Activated gamma-delta T cell treated with anti-CD3 and anti-CD28 coated beads, Interleukin-2, amount 50 U/mL, for 16 hours (primary cell): Measurements from ENCODE around the gene FKBP8.

Experiments
- DNase-seq: peaks from one replicate; pipeline ENCODE4 v3.0.0-alpha.2; 2020; ENCODE audit warnings: low read depth

FKBP8 gene

GRCh38 chr19:18521692-18522123, 21.7 kb downstream of the FKBP8 start, which contains the start of gene ELL:
Gene ELL, minus strand, starts transcription at chr19:18522070. Its CDS starts 15 bp downstream, at chr19:18522055.
- no peak for DNase-seq

GRCh38 chr19:18520848-18521691, 22.3 kb downstream of the FKBP8 start:
- no peak for DNase-seq

GRCh38 chr19:18519962-18520847, 23.2 kb downstream of the FKBP8 start:
- DNase-seq, result no peak

- DNase-seq, result no peak
Measured at GRCh38 chr19:18518639-18519038, 24.7 kb downstream of the FKBP8 start.

- DNase-seq, result no peak
Measured at GRCh38 chr19:18517606-18518005, 25.8 kb downstream of the FKBP8 start.

- no peak for DNase-seq
Measured at GRCh38 chr19:18515959-18516358, 27.4 kb downstream of the FKBP8 start.

GRCh38 chr19:18514800-18515682, 28.3 kb downstream of the FKBP8 start:
- no peak for DNase-seq

GRCh38 chr19:18513868-18514267, 29.5 kb downstream of the FKBP8 start:
- DNase-seq, result no peak

GRCh38 chr19:18510216-18510615, 33.2 kb downstream of the FKBP8 start:
- DNase-seq, result no peak

- DNase-seq, result no peak
Measured at GRCh38 chr19:18508585-18508984, 34.8 kb downstream of the FKBP8 start.

- DNase-seq, result no peak
Measured at GRCh38 chr19:18507727-18508440, 35.5 kb downstream of the FKBP8 start.

- no peak for DNase-seq
Measured at GRCh38 chr19:18507021-18507726, 36.2 kb downstream of the FKBP8 start.

- DNase-seq, result no peak
Measured at GRCh38 chr19:18506101-18506930, 37.1 kb downstream of the FKBP8 start.

GRCh38 chr19:18504886-18505610, 38.3 kb downstream of the FKBP8 start:
- no peak for DNase-seq

GRCh38 chr19:18503971-18504885, 39.1 kb downstream of the FKBP8 start:
- no peak for DNase-seq

- DNase-seq, result no peak
Measured at GRCh38 chr19:18503337-18503970, 39.9 kb downstream of the FKBP8 start.

- DNase-seq, result no peak
Measured at GRCh38 chr19:18502638-18503294, 40.6 kb downstream of the FKBP8 start.
